HepG2 (cell line): ENCODE data around the gene TIMM17A. TPM values are rescaled to one million over a fixed set of nuclear protein-coding genes. Genes with fewer than 3 reads are reported as not detected.

ENCODE experiments used
- BRCA1 ChIP-seq: sonication (generic); formaldehyde crosslinking; IDR thresholded peaks from 2 replicates; pipeline ENCODE4 v1.4.0; 2020; ENCODE audit warnings: missing genetic modification reagents
- RXRB ChIP-seq: IDR thresholded peaks from 2 replicates; pipeline ENCODE4 v1.6.1; 2016; ENCODE audit warnings: borderline replicate concordance, missing genetic modification reagents, missing compliant biosample characterization
- TCF7 ChIP-seq: sonication (generic); IDR thresholded peaks from 2 replicates; pipeline ENCODE4 v1.6.1; 2016; ENCODE audit warnings: antibody characterized with exemption, low read depth
- ZBTB10 ChIP-seq: sonication (generic); formaldehyde crosslinking; IDR thresholded peaks from 2 replicates; pipeline ENCODE4 v1.4.0; 2020; ENCODE audit warnings: missing genetic modification reagents, borderline replicate concordance
- ZFY ChIP-seq: sonication (generic); formaldehyde crosslinking; IDR thresholded peaks from 2 replicates; pipeline ENCODE4 v1.4.0; 2020; ENCODE audit warnings: missing genetic modification reagents
- ZHX1 ChIP-seq: sonication (generic); formaldehyde crosslinking; IDR thresholded peaks from 2 replicates; pipeline ENCODE4 v1.8.1; 2022; ENCODE audit warnings: low read depth, mild to moderate bottlenecking, missing genetic modification reagents
- ZNF275 ChIP-seq: sonication (generic); formaldehyde crosslinking; IDR thresholded peaks from 2 replicates; pipeline ENCODE4 v1.8.0; 2022; ENCODE audit warnings: missing genetic modification reagents, mild to moderate bottlenecking, inconsistent platforms, borderline replicate concordance
- ZNF446 ChIP-seq: sonication (generic); formaldehyde crosslinking; IDR thresholded peaks from 2 replicates; pipeline ENCODE4 v1.5.0; 2020; ENCODE audit warnings: mild to moderate bottlenecking, missing genetic modification reagents
- ZNF607 ChIP-seq: sonication (generic); formaldehyde crosslinking; IDR thresholded peaks from 2 replicates; pipeline ENCODE4 v1.5.1; 2020; ENCODE audit warnings: missing genetic modification reagents, mild to moderate bottlenecking, borderline replicate concordance
- polyA plus RNA-seq, 8 experiments: library from polyadenylated mRNA; depleted of rRNA in 3 of 8; stranded (reverse) in 7 of 8; unstranded in 1 of 8; fragments of >200 nt; fragmentation: Illumina TruSeq in 4 of 8; extraction: Trizol in 4 of 8; gene quantifications; 2 replicates each; pipeline versions ENCODE4 v1.2.1 to v1.2.3, GENCODE V29; 2011 to 2016; ENCODE audit warnings: low read depth in 4 of 8, missing spikeins in 1 of 8, mixed read lengths in 1 of 8; ENCODE audit not compliant: insufficient read depth in 1 of 8
- total RNA-seq, 5 experiments: library from RNA; depleted of rRNA; stranded (reverse); fragments of >200 nt; fragmentation: Illumina TruSeq; extraction: Trizol; gene quantifications; 2 replicates each; pipeline ENCODE4 v1.2.3, GENCODE V29; 2016; ENCODE audit warnings: low read depth in 1 of 5

Gene TIMM17A
- total and polyA plus RNA-seq, 2 of the 13 experiments (the other 11 are each of a cell fraction or from before 2014, with no cell fraction given): 50.8 to 97.8 TPM

- TF ChIP-seq ZHX1 (CRISPR knock-in tag) (no peak), ZFY (CRISPR knock-in tag) (no peak), ZBTB10 (CRISPR knock-in tag) (no peak), ZNF607 (CRISPR knock-in tag) (no peak), RXRB (no peak), BRCA1 (CRISPR knock-in tag) (no peak), TCF7 (no peak), ZNF446 (no peak), ZNF275 (CRISPR knock-in tag) (no peak)
Observed at GRCh38 chr1:201916649-201917249, 38.6 kb upstream of the TIMM17A start (continued).
